Right hindlimb (tissue), 1 donor: ENCODE data around the gene PRAC1.

Experiments used
- DNase-seq: peaks from one replicate; pipeline ENCODE4 v3.0.0-alpha.2; 2018

The PRAC1 gene

DNA sequence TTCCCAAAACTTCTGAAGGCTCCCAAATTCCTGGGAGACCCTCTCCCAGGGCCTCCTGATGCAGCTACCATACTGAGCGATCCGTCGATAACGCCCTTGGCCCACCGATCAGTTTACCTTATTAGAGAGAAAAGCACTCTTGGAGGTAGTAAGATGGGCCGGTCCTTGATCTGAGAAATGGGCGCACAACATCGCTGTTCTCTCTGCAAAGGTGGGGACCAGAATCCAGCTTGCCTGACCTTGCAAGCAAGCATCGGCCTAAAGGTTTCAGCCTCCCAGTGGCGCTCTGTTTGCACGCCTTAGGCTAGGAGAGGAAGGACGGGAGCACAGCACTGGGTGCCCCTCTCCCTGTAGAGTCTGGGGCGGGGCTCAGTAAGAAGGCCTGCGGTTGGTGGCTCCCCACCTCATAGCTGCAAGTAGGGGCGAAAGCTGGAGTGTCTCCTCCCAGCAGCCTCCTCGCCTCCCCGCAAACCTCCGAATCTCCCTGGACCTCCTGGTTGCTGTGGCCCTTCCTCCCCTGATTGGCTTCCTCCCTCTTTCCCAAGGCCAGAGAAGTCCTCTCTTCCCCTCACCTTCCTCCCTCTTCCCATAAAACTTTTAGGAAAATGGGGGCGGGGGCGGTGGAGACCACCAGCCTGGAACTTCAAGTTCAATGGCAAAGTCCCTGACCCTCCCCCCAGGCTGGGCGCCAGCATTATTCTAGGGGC, at the start of gene PRAC1:
Gene PRAC1 (minus strand): TSS at position 318 of the 707 bp plus-strand sequence. CDS start 126 bp downstream, at position 192.
- no peak for DNase-seq

DNA sequence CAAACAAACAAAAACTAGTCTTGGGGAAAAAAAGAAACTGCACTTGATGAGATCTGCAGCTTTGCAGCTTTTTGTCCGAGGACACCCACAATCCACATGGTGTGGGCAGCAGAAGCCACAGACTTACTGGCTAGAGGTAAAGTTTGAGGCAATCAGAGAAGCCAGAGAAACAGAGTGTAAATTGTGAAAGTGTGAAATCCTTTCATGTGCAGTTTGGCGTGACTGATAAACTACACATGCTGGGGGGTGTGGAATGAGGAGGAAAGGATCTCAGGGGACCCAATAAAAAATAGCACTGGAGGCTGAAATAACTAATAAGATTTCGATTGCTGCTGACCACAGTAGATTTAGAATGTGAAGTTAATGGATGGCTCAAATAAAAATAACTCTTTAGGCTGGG, 48.6 kb upstream of the PRAC1 start:
- no peak for DNase-seq

DNA sequence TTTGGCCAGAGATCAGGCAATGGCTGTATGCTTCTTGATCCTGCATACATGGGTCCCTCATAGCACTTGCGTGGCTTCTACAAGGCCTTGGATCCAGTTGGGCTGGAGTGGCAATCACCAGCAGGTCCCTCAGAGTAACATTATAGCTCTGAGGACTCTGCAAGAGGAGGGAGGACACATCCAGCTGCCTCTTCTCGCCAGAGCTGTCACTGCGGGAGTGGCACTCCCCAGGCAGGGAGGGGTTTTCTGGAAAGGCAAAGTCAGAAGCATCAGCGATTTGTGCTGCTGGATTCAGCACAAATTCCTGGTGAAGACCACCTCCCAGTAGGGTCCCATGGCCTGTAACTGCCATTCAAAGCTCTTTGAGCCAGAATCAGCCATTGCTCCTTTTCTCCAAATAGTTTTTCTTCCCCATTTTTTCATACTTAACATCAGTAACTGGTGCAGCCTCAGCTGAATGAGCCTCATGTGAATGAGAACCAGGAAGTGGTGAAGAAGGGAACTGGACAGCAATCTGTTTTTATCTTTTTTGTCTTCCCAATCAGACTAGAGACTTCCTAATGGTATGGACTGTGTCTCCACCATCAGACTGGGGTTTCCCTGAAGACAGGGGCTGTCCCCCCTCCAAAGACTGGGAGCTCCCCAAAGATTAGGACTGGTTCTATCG, 46.8 kb upstream of the PRAC1 start:
- DNase-seq = no peak

DNA sequence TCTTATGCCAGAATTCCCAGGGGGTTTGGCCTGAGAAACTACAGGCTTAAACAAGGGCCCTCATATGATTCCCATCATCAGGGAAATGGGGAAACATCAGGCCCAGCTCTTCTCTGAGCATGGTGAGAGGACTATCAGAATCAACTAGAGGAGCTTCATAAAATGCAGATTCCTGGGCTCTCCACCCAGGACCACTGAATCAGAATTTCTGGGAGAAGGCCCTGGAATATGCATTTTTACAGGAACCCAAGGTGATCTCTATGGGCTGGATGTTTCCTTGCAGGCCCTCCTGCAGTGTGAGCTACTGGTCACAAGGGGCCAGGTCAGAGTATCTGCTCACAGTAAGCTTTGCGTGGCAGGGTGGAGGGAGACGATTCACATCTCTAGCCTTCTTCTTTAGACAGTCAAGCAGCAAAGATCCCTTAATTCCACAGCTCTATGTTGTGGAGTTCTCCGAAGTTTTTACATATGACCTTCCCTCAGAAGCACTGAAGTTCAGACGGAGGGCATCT, 45.0 kb upstream of the PRAC1 start:
- DNase-seq = no peak

DNA sequence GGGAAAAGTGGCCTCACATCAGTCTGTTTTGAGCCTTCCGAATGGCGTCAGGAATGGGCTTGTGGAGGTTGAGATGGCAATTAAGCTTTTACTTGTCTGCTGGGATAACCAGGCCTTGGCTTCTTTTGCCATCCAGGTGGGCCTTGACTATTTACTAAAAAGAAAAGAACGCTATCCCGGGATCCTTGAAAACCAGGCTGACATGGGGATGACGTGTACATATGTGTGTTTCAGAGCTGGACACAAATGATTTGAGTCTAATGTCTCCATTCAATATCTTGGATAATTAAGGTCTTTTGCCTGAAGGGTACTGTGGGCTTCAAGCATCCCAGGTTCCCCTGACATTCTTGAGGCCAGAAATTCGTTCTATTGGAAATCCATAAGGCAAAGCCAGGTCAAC, 38.8 kb upstream of the PRAC1 start:
- DNase-seq = no peak

DNA sequence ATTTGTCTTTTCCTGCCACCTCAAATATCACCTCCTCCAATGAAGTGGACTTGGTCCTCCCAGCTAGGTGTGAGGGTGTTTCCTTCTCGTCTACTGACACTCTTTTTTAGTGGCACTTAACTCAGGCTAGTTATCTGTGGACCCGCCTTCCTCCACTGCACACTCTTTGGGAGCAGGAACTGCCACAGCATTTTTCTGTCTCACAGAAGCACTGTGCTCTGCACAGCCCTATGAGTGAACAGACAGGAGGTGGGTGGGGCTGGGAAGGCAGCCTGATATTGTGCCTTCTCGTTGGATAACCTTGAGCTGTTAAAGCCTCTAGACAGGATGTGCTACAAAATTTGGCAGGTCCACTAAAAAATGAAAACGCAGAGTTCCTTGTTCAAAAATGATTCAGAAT, 38.1 kb upstream of the PRAC1 start:
- DNase-seq = no peak

DNA sequence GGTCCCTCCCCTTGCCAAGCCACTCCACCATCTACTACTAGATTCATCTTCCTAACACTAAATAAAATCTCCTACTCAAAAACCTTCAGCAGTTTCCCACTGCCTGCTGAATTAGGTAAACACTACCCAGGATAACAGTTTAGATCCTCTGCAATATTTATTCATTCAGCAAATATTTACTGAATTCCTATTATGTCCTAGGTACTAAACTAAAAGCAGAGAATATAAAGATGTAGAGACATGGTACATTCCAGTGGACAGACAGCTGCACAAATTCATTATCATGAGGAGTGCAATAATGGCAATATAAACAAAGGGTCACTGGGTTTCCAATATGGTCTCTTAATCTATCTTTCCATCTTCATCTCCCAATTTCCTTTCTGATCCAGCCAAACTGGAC, 37.0 kb upstream of the PRAC1 start:
- no peak for DNase-seq

DNA sequence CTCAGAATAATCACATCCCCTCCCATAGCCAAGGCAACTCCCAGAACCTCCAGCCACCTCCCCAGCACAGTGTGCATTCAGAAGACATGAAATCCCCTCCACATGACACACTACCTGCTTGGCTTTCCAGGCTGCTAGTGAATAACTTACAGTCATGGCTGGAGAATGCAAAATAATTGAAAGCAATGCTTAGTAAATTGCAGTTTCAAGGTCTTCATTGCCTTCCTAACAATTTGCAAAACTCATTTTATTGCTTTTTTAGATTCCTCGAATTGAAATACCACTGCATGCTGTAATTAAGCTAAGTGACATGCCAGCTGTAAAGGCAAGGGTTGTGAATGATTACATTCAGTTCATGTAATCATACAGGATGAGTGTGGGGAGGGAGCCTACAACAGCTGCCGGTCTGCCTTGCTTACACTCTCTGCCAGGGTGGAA, 35.2 kb upstream of the PRAC1 start:
- no peak for DNase-seq

DNA sequence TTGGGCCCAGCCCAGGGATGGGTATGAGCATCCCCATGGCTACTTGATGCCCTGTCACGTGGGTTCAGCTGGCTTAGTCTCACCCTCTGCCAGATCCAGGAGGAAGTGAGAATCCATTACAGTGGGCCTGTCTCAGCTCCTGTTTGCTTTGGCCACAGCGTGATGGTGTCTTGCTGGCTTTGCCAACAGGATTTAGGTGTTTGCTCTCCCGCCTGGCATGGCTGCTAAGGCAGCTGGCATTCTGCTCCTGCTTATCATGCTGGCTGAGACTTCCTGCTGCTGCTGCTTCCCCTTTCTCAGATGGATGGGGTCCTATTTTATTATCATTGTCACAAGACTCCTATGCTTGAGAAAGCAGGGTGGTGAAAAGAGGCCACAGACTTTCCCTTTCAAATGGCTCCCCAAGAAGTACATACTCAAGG, 34.5 kb upstream of the PRAC1 start:
- DNase-seq = no peak

DNA sequence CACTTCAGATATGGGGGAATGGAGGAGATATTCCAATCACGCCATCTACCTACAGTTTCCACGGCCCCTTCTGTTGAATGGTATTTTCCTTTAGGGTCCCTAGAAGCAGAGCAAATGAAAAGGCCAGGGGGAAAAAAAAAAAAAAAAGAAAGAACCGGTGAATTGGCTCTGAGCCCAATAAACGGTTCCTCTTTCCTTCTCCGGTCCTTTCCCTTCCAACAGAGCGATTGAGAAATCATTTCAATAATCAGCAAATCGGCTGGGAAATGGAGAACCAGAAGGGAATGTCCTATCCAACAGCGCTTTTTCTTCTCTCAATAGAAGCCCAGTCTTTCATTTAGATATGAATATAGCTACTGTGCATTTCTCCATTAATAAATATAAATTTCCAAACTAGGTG, 33.0 kb upstream of the PRAC1 start:
- DNase-seq = no peak

DNA sequence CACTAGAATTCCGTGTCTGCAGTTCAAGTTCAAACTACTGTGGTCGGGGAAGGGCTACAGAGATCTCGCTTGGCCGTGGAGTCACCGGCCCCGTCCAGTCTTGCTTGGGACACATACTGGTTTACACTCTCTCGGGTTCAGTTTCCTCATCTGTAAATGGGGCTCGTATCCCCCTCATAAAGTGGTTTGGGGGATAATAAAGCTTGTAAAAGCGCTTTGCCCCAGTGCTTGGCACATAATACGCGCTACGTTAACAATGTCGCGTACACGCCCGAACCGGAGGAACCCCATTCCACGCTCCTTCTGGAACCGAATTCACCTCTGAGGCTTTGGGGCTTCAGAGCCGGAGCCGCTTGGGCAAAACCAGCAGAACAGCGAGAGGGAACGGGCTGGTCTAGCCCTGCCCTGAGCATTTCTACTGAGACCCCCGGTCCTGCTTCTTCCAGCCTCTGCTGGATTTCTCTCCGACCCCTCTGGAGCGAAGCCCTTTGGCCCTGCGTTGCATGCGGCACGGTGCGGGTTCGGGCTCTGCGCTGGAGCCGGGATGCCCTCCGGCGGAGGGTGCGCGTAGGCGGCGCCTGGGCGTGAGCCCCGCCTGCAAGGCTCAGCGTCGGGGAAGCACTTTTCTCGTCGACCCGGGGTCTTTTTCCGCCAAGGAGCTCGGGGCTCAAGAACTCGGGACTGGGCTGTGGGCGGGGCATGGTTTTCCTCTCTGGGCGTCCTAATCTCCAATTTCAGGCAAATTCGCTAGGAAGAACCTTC, 32.4 kb upstream of the PRAC1 start:
- no peak for DNase-seq

DNA sequence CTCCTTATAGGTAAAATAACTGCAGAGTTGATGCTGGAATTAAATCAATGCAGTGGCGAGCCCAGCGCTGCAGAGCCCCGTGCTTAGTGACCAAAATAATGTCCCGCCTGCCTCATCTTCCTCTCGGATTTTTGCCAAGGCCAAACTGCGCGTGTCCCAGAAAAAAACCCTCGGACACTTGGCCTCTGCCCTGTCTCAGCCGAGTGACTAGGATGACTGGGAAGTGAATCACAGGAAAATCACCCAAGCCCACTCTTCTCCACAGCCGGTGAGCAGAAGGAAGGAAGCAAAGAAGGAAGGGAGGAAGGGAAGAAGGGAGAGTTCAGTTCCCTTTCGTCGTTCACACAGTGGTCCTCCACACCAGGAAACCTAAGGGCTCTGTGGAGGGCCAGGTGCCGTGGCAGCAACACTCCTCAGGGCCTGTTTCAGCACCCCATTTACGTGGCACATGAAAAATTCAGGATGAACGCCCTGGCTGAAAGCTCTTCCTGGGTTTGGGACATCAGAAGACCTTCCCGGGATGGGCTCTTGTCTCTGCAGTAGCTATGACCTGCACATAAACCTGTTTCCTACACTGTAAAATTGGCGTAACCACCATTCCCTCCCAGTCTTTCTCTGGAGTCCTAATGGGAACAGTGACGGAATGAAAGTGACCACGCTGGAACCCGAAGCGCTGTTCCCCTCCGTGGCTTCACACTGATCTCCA, 31.6 kb upstream of the PRAC1 start:
- DNase-seq = no peak

DNA sequence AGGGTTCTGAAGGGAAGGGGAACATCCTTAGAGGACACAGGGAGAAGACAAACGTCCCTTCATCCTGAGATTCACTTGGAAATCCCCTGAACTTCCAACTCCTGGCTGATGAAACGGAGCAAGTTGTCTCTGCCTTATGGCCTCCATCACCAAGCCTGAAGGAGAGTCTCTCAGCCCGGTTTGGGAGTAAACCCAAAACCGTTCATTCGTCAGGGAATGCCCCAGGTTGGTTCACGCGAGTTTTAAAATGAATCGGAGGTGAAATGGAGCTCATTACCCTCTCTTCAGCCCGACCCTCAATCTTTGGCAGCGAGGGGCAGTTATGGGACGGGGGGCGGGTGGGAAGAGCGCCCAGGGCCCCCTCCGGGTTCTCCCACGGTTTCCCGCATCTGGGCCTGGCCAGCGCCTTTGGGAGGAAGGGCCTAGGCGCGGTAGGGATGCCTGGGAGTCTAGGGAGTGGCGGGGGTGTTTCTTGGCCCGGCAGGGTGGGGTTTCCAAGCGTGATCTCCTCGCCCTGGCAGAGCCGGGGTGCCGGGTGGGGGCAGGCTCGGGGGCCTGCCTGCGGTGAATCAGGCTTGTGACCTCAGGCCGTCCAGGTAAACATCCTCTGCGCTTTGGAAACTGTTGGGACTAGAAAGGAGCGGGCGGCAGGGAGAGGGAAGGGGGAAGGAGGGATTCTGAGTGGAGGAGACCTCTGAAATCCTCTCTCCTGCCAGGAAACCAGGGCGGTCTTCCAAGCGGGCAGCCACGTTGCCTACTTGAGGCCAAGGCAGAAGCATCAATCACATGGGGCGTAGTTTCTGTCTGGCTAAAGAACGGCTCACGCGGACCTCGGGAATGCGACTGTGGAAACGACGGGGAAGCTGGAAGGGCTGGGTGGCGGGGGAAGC, 30.3 kb upstream of the PRAC1 start:
- peak; percentile 60 for DNase-seq

DNA sequence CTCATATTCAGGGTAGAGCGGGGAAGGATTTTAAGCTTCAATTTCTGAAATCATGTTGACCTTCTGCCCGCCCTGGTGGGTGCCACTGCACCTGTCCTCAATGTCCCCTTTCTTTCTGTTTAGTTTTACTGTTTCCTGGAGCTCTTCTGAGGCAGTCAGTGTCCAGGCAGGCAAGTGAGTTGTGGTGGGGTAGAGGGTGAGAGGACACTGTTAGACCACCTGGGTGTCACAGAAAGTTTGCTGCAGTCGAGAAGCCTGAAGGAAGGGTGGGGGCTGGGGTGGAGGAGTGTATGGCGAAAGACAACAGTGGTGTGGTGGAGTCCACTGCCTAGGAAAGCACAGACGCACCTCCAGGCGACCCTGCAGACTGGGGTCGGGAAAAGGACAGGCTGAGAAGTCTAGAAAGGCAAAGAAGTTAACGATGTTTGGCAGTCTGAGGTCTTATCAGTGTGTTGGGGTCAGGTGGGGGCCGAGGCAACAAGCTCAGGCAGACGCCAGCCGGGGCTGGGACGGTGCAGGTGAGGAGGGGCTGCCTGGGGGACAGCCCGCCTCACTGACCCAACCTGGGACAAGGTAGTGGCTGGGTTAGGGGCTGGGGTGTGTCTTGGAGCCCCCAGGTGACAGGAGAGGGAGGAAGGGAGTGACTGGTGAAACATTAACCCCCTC, 29.5 kb upstream of the PRAC1 start:
- DNase-seq = no peak

DNA sequence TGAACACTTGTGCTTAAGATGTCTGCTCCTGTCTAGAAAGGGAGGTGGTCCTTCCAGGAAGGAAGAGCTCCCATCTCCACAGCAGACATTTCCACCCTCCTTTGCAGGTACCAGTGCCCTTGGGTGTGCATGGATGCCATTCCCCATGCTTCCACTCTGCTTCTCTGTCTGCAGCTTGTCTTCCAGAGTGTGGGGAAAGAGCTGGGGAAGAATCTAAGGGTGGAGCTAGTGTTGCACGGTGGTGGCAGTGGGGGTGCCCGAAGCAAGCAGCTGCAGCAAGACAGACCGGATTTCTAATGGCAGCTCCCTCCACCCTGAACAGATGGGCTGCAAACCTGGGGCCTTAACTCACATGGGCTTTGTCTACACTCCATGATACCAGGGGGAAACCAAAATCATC, 28.9 kb upstream of the PRAC1 start:
- DNase-seq = no peak

DNA sequence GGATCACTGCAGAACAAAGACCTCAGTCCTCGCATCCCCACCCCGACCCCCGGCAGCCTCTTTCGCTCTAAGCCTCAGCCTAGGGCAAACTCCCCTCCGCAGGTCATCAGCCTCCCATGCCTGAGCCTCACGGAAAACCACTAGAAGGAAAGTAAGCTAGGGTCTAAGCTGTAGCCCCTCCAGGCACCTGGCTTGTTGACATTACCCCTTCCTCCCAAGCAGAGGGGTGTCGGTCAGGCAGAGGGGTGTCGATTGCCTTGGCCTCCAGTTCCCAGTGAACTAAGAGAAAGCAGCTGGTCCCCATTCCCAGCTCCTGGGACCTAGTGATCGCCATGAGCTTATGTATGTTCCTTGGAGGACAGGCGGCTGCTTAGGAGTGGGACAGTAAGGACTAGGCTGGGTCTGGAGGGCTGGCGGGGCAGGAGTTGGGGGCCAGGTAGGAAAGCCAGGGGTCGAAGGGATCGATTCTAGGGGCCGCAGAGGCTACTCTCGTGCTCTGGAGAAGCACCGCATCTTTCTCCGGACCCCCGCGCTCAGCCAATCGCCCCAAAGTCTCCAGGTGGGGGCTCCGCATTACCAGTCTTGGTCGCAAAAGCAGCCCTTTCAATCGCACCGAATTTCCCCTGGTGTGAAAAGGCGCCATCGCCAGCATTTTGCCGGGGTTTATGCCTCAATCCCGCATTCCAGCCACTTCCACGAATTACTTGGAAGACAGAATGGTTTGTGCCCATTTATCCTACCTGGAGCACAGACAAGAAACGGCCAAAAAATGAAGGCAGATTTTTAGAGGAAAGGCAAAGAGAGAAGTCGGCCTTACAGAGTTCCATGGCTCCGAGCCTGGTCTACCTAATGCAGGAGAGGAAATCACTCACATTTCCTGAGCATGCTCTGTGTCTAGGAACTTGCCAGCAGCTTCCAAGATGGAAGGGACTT, 27.6 kb upstream of the PRAC1 start:
- DNase-seq = no peak

DNA sequence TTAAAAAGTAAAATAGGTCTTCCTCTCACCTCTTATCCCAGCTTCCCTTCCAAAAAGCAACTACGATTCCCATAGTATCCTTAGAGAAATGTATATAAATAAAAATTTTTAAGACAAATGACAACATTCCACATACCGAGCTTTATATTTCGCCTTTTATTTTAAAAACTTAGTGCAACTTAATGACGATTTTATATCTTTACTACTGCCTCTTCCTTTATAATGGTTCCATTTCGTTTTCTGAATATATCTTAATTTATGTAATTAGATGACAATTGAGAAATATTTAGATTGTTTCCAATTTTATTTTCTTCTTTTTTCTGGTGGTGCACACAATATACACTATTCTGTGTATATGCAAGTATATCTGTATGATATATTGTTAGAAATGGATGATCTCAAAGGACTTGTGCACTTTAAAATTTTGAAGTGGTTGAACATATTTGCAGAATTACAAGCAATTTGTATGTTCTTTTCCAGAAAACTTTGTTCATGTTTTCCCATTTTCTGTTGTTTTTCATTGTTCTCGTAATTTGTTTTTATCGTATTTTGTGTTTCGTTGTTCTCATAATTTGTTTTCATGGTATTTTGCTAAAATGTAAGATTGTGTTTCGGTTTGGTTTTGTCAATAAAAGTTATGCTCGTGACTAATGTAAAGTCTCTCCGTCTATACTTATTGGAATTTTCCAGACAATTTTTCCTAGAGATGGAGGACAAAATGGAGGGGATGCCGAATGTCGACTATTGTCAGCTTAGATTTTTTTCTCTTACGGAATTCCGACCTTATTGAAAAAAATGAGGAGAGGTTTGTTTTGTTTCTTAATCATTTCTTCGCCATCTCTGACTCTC, 26.6 kb upstream of the PRAC1 start:
- DNase-seq = no peak

DNA sequence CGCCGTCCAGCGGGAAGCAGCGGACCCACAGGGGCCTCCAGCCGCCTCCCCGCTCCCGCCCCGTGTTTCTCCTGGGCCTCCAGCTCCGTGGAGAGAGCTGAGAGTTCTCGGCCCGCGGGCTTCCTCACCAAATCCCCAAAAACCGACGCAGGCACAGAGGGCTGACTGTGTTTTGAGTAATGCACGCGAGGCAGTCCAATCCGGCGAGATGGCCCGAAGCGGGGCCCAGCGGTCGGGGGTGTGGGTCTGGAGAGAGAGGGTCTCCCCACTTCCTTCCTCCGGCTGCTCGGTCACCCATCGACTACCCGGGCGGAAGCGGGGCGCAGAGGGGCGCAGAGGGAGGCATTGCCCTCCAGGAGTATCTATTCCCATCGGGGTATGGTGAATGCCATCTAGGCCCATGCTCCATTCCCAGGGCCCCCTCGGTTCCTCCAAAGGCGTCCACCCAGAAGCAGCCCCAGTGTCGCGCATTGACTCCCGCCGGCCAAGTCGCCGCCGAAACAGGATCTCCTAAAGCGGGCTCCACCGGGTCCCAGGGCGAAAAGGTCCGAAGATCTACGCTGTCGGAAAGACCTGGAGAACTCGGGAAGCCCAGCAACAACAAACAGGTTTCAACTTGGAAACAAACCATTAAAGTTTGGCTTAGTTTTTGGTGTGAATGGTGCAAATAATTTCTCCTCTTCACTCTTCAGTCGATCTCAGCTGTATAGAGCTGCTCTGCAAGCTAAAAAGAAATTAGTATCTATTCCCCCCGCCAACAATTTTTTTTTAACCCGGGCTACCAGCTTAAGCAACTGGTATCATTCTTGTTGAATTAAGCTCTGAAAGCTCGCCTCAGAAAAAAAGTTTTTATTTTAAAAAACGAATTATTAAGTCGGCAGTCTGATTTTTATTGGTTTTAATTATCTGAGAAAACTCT, 25.4 kb upstream of the PRAC1 start:
- DNase-seq = no peak
